CD4-positive, alpha-beta T cell treated with Interleukin-6 for 4 hours (primary cell): ENCODE measurements around the gene HS6ST3.
"Not testable (repeated sequence)": the region's sequence is repeated elsewhere in the genome, so short reads cannot be mapped to it uniquely, and the experiment has no call there.

ENCODE experiments used
- DNase-seq: peaks from one replicate; pipeline ENCODE4 v3.0.0-alpha.2; 2020; ENCODE audit warnings: mixed read lengths

The HS6ST3 gene

GRCh38 chr13:96089749-96090239 is at the start of gene HS6ST3:
HS6ST3 (plus strand) TSS chr13:96090107.
- DNase-seq: no peak

GRCh38 chr13:96041326-96042110 is 48.4 kb upstream of the HS6ST3 start:
- DNase-seq: no peak

- DNase-seq: no peak
Measured at GRCh38 chr13:96044238-96044637, 45.7 kb upstream of the HS6ST3 start.

GRCh38 chr13:96046449-96047126 is 43.3 kb upstream of the HS6ST3 start:
- DNase-seq: not testable (repeated sequence)

- DNase-seq: not testable (repeated sequence)
Measured at GRCh38 chr13:96050955-96051354, 39.0 kb upstream of the HS6ST3 start.

GRCh38 chr13:96051491-96051890 is 38.4 kb upstream of the HS6ST3 start:
- DNase-seq: not testable (repeated sequence)

- DNase-seq: not testable (repeated sequence)
Measured at GRCh38 chr13:96051946-96052345, 38.0 kb upstream of the HS6ST3 start.

GRCh38 chr13:96052656-96053002 is 37.3 kb upstream of the HS6ST3 start:
- no peak for DNase-seq

GRCh38 chr13:96053003-96053703 is 36.8 kb upstream of the HS6ST3 start, which contains the start of gene UGGT2:
UGGT2 (minus strand) TSS chr13:96053401; CDS start chr13:96053312, 89 bp downstream.
- peak; percentile 6 for DNase-seq

GRCh38 chr13:96065849-96066248 is 24.1 kb upstream of the HS6ST3 start:
- no peak for DNase-seq

- DNase-seq: no peak
Measured at GRCh38 chr13:96068729-96069128, 21.2 kb upstream of the HS6ST3 start.

GRCh38 chr13:96071504-96071903 is 18.4 kb upstream of the HS6ST3 start:
- DNase-seq: no peak

GRCh38 chr13:96072392-96072791 is 17.5 kb upstream of the HS6ST3 start:
- no peak for DNase-seq

- DNase-seq: no peak
Measured at GRCh38 chr13:96075953-96076543, 13.9 kb upstream of the HS6ST3 start.

- no peak for DNase-seq
Measured at GRCh38 chr13:96080676-96081075, 9.2 kb upstream of the HS6ST3 start.

- no peak for DNase-seq
Measured at GRCh38 chr13:96081888-96082287, 8.0 kb upstream of the HS6ST3 start.

- DNase-seq: no peak
Measured at GRCh38 chr13:96082640-96083039, 7.3 kb upstream of the HS6ST3 start.

- DNase-seq: no peak
Measured at GRCh38 chr13:96086736-96087135, 3.2 kb upstream of the HS6ST3 start.

- DNase-seq: no peak
Measured at GRCh38 chr13:96089139-96089538, 768 bp upstream of the HS6ST3 start.

- no peak for DNase-seq
Measured at GRCh38 chr13:96090240-96091101, 564 bp downstream of the HS6ST3 start.

GRCh38 chr13:96091164-96092117 is 1.5 kb downstream of the HS6ST3 start:
- DNase-seq: no peak
